ENCODE data around the gene GSTM5. TPM values are rescaled to one million over a fixed set of nuclear protein-coding genes. Genes with fewer than 3 reads are reported as not detected.
A peak's percentile ranks its signal among the peaks of the same experiment; 100 is the strongest.
"Not testable (repeated sequence)": the region's sequence is repeated elsewhere in the genome, so short reads cannot be mapped to it uniquely, and the experiment has no call there.

Gene GSTM5
- total RNA-seq, 1 donor from 2014 or later, result 18.1 TPM

GRCh38 chr1:109704173-109704572 is 7.9 kb upstream of the GSTM5 start:
- intact Hi-C loops (cut with DNase I), result no loop called here
- no peaks in the 10 kb centered on the region for H3K4me1 ChIP-seq
- no peak for TF ChIP-seq CTCF (IDR thresholded peaks at IDR 0.05)
- no peak overlapping the region for H3K27ac ChIP-seq
- no peaks in the 10 kb centered on the region for H3K9me3 ChIP-seq
- H3K36me3 ChIP-seq, result no peaks in the 10 kb centered on the region
- ATAC-seq, result no peak
- no peaks in the 10 kb centered on the region for H3K27me3 ChIP-seq
- no peak for DNase-seq
- no peak overlapping the region for H3K4me3 ChIP-seq

- no peak for DNase-seq
- H3K27me3 ChIP-seq, result no peaks in the 10 kb centered on the region
- intact Hi-C loops (cut with DNase I), result no loop called here
- no peaks in the 10 kb centered on the region for H3K36me3 ChIP-seq
- H3K4me1 ChIP-seq, result no peaks in the 10 kb centered on the region
- H3K27ac ChIP-seq, result no peak overlapping the region
- no peak for ATAC-seq
- no peak overlapping the region for H3K4me3 ChIP-seq
- no peaks in the 10 kb centered on the region for H3K9me3 ChIP-seq
- TF ChIP-seq CTCF (IDR thresholded peaks at IDR 0.05), result no peak
These were observed 6.6 kb upstream of the GSTM5 start for GRCh38 chr1:109705411-109705810.

- intact Hi-C loops (cut with DNase I); ATAC-seq; H3K4me3 ChIP-seq; H3K4me1 ChIP-seq; H3K27me3 ChIP-seq; H3K9me3 ChIP-seq; DNase-seq; H3K36me3 ChIP-seq; H3K27ac ChIP-seq: not testable (repeated sequence)
These were observed 3.1 kb upstream of the GSTM5 start for GRCh38 chr1:109708949-109709348.

- H3K9me3 ChIP-seq; H3K36me3 ChIP-seq; DNase-seq; H3K4me3 ChIP-seq; H3K27ac ChIP-seq; H3K4me1 ChIP-seq; H3K27me3 ChIP-seq; intact Hi-C loops (cut with DNase I): not testable (repeated sequence)
- ATAC-seq, result peak; percentile 21
These were observed 2.2 kb upstream of the GSTM5 start for GRCh38 chr1:109709822-109710221.

GRCh38 chr1:109712321-109712864 is 342 bp downstream of the GSTM5 start:
- no peaks in the 10 kb centered on the region for H3K4me1 ChIP-seq
- no peak overlapping the region for H3K27ac ChIP-seq

GRCh38 chr1:109713636-109714035 is 1.6 kb downstream of the GSTM5 start:
- intact Hi-C loops (cut with DNase I), result no loop called here
- H3K27ac ChIP-seq, result no peak overlapping the region
- DNase-seq (no peak), ATAC-seq (no peak)
- TF ChIP-seq CTCF (IDR thresholded peaks at IDR 0.05), result no peak
- no peaks in the 10 kb centered on the region for H3K27me3 ChIP-seq
- H3K4me1 ChIP-seq, result no peaks in the 10 kb centered on the region
- no peak overlapping the region for H3K4me3 ChIP-seq
- H3K36me3 ChIP-seq, result no peaks in the 10 kb centered on the region
- H3K9me3 ChIP-seq, result no peaks in the 10 kb centered on the region

More at GRCh38 chr1:109712321-109712864, 342 bp downstream of the GSTM5 start:
- intact Hi-C loops (cut with DNase I), result no loop called here
- Histone ChIP-seq H3K27me3 (no peaks in the 10 kb centered on the region), H3K9me3 (no peaks in the 10 kb centered on the region), H3K4me3 (peak overlapping the region; percentile 38), H3K36me3 (no peaks in the 10 kb centered on the region)
- no peak for TF ChIP-seq CTCF (IDR thresholded peaks at IDR 0.05)
- ATAC-seq (peak; percentile 35), DNase-seq (no peak)
